CD1c-positive myeloid dendritic cell (primary cell): ENCODE results near the gene LOXL1.
"Not testable (repeated sequence)": the region's sequence is repeated elsewhere in the genome, so short reads cannot be mapped to it uniquely, and the experiment has no call there.

Experiments used
- DNase-seq: peaks from one replicate; pipeline ENCODE4 v3.0.0-alpha.2; 2016; ENCODE audit errors: extremely low spot score

LOXL1 gene

GRCh38 chr15:73938516-73938915, 12.3 kb downstream of the LOXL1 start:
- DNase-seq, result not testable (repeated sequence)

DNA sequence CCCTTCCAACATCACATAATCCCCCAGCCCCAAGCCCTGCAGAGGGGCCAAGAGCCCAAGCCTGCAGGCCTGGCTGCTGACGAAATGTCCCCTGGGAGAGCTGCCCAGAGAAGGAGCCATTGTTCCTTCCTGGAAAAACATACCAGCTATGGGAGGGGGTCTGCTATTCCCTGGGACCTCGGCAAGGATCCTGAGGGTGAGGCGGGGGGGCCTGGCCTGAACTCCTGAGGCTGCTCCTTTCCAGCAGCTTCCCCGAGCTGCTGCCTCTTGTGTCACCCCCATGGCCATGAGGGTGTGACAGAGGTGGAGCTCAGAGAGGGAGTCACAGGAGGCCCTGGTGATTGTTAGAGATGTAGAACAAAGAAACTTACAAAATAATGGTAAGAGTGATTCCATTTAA, 12.9 kb downstream of the LOXL1 start:
- DNase-seq, result no peak

DNA sequence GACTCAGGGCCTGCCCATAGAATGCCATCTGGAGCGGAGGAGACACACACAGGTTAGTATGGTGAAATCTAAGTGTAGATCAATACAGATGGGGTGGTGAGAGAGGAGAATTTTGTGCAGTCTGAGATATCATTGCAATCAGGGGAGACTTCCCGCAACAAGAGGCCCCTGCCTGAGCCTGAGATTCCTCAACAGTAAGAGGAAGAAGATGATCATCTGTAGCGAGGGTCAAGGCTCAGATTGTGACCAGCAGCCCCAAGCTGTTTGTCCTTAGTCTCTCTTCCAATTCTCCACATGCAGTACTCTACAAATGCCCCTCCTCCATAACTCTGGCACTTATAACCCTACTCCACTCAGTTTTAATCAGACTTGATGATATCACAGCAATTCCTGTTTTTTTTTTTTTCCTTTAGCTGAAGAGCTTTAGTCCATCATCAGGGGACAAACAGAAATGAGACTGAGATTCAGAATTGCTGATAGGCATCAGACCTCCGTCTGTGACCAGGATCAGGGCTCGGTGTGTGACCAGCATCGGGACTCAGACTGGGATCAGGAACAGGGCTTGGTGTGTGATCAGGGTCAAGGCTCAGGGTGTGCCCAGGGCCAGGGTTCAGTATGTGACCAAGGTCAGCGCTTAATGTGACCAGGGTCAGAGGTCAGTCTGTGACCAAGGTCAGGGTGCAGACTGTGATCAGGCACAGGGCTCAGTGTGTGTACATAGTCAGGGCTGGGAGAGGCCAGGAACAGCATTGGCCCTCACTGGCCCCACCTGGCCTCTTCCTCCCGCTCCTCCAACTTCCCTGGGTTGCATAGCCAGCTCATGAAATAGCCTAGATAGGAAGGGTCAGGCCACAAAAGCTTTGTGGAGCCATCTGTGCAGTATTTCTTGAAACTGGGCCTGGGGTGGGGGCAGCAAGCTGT, 14.1 kb downstream of the LOXL1 start:
- no peak for DNase-seq

DNA sequence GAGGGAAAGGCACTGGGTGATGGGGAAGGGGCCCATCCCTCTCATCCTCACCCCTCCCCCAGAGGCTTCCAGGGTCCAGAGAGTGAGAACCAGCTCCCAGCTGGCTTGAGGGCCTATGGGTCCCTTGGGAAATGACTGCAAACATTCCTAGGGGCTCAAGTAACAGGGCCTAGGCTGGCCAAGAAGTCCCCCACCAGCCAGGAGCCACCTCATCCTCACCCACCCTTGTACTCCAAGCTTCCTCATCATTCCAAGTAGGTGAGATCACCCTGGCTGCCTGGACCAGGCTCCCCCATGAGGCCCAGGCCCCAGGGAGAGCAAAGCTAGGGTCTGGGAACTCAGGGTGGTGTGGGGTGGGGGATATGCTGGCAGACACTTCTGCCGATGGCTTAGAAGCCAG, 14.8 kb downstream of the LOXL1 start:
- DNase-seq, result no peak

DNA sequence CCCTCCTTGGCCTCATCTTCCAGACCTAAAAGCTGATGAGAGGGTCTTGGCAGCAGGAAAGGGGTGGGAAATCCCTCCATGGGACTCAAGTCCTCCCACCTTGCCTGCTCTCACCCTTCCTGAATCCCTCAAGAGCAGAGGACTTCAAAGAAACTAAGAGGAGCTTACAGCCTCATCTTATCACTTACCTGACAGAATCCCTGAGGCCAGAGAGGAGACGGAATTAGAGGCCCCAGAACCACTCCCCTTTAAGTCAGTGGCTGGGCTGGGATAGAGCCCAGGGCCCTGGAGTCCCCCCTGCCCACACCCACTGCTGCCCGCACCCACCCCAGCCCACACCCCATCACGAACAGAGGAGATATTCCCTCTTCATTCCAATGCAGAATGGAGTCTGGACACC, 15.2 kb downstream of the LOXL1 start:
- no peak for DNase-seq

DNA sequence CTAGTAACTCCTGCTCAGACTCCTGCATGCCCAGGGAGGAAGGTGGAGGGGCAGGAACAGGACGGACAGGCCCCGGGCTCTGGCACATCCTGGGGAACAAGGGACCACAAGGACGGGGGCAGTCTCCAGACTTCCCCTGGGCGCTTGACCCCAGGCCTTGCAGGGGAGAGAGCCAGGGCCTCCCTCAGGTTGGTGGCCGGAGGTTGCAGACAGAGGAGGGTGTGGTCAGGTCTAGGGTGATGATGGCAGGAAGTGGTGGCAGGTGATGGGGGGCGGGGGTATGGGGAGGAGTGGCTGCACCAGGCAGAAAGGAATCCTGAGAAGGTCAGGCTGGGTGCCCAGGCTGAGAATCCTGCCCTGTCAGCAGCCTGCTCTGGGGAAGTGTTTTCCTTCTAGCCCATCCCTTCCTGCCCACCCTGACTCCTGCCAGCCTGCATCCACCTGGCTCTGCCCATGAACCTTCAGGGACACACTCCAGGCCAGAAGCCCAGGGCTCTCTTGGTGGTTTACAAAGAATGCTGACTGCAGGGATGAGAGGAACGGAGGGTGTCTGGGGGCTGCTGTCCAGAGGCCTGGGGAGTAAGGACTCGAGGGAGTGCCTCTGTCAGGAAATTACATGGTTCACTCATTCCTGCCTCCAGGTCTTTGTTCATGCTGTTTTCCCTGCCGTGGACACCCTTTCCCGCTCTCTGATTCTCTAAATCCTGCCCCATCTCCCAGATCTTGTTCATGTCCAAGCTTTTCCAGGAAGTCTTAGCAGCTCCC, 15.8 kb downstream of the LOXL1 start:
- no peak for DNase-seq

GRCh38 chr15:73942751-73943270, 16.5 kb downstream of the LOXL1 start:
- DNase-seq, result no peak

DNA sequence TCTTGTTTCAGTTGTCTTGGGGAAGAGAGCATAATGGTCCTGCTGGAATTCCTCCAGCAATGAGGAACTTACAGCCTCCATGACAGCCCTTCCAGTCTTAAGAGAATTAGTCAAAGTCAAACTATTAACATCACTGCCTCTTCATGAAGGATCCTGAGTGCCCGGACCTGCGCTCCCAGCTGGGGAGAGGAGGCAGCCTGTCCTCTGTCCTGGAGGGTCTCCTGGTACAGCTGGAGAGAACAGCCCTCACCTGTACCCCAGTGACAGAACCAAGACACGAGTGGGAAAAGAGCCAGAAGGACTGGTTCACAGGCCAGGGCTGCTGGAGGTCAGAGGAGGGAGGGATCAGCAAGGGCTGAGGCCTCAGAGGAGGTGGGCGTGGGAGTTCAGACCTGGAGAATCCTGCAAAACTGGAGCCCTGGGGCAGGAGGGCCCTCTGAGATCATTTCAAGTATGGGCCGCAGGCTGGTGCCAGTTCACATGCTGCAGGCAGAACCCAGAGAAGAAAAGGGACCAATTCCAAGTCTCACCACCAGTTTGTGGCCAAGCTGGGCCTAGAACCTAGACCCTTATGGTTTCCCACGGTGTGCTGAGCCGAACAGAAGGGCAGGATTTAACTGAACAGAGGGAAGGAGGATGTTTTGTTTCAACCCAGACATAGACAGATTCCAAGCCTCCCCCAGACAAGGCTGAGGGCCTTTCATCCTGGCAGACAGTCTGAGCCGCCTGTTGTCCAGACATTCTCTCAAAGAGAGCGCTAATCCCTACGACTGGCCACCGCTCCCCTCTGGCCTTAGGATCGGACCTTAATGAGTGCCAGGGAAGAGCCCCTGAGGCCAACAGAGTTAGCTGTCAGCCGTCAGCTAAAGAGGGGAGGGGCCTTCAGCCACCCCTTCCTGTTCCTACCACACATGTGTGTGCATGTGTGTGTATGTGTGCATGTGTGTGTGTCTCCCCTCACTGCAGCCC, 18.2 kb downstream of the LOXL1 start:
- no peak for DNase-seq

GRCh38 chr15:73945130-73945508, 18.9 kb downstream of the LOXL1 start:
- DNase-seq, result no peak

- DNase-seq, result no peak
Measured at GRCh38 chr15:73946046-73946721, 19.9 kb downstream of the LOXL1 start.

DNA sequence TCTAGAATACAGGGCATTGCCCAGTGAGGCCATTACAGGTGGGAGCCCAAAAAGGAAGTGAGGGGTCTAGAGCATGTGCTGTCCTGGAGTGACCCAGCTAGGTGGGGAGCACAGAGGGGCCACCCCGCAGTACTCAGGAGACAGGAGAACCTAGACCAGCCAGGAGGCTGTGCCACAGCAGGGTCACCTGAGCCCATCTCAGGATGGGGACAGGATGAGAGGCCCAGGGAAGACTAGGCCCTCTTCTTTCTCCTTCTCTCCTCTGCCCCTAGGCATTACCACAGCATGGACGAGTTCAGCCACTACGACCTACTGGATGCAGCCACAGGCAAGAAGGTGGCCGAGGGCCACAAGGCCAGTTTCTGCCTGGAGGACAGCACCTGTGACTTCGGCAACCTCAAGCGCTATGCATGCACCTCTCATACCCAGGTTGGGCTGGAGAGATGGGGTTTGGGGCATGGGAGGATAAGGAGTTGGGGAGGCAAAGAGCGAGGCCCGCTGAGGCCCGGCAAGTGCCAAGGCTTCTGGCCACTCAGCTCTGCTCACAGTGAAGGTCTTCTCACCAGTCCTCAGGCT, 20.6 kb downstream of the LOXL1 start:
- no peak for DNase-seq

DNA sequence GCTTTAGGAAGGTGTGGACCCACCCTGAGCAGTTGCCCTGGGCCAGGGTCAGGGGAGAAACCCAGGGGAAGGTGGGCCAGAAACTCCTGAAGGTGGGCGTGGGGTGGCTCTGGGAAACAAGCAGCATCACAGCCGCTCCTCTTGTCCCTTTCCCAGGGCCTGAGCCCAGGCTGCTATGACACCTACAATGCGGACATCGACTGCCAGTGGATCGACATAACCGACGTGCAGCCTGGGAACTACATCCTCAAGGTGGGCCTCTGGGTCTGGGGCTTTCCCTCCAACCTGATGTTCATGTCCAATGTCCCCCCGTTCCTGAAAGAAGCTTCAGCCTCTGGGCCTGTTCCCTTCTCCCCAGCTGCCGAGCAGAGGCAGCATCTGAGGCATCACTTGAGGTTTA, 21.4 kb downstream of the LOXL1 start:
- DNase-seq, result no peak

- DNase-seq, result no peak
Measured at GRCh38 chr15:73948396-73948795, 22.1 kb downstream of the LOXL1 start.

DNA sequence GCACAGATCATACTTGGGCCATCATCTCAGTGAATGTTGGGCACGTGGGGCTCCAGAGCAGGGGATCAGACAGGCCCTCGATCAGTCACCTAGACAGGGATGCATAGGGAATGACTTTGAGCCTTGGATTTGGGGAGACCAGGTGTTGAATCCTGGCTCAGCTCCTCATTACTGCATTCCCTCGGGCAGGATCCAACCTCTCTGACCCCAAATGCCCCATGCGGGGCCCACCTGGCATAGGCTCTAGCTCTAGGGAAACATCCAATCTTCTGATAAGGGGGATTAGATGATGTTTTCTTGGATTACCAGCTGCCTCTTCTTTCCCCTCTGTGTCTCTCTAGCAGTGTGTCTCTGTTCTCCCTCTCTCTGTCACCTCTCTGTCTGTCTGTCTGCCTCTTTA, 22.7 kb downstream of the LOXL1 start:
- DNase-seq, result no peak

- no peak for DNase-seq
Measured at GRCh38 chr15:73949496-73949895, 23.2 kb downstream of the LOXL1 start.

- no peak for DNase-seq
Measured at GRCh38 chr15:73950479-73950830, 24.2 kb downstream of the LOXL1 start.

DNA sequence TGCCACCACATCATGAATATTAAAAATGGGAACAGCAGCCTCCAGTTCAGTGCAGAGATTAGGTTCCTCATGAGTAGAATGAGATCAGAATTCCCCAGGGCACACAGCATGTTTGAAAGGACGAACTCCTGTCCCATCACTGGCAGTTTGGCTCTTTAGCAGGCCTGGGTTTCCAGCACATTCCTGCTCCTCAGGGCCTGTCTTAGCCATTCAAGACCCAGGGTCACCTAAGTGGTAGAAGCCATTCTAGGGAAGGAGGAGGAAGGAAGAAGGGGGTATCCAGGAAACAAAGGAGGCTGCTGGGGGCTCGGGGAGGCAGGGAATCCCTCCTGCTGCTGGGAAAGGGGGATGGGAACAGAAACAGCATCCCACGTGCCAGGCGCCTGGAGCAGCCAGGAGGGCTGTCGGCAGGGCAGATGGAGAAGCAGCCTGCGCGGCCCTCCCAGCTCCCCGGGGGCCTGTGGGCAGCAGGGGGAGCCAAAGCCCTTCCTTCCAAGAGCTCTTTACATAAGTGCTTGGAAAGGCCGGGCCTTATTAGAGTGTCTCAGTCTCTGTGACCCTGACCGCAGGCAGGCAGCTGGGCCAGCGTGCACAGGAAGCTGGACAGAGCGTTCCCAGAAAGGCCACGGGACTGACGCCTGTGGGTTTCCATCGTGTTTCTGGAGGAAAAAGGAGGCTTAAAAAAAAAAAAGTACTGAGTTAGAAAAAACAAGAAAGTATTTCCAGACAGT, 24.7 kb downstream of the LOXL1 start:
- peak; percentile 85 for DNase-seq

- no peak for DNase-seq
Measured at GRCh38 chr15:73951601-73952000, 25.3 kb downstream of the LOXL1 start.

GRCh38 chr15:73952171-73952912, 26.1 kb downstream of the LOXL1 start:
- DNase-seq, result no peak
